ENCODE measurements around the gene CABP2. TPM values are rescaled to one million over a fixed set of nuclear protein-coding genes. Genes with fewer than 3 reads are reported as not detected.
"Not testable (repeated sequence)": the region's sequence is repeated elsewhere in the genome, so short reads cannot be mapped to it uniquely, and the experiment has no call there.

The CABP2 gene
- total RNA-seq, 2 donors from 2014 or later, result not detected

DNA sequence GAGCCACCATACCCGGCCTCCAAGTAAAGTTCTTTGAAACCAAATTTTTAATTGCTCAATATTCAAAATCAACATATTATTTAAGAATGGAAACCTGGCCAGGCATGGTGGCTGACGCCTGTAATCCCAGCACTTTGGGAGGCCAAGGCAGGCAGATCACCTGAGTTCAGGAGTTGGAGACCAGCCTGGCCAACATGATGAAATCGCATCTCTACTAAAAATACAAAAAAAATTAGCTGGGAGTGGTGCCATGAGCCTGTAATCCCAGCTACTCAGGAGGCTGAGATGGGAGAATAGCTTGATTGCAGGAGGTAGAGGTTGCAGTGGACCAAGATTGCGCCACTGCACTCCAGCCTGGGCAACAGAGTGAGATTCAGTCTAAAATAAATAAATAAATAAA is 24.9 kb upstream of the CABP2 start:
- not testable (repeated sequence) for H3K4me1 Mint-ChIP-seq (ENCODE audit: low read depth in 2 of 2); H3K27me3 Mint-ChIP-seq; H3K9me3 Mint-ChIP-seq; ATAC-seq; DNase-seq (ENCODE audit: low spot score); H3K36me3 Mint-ChIP-seq; H3K27ac Mint-ChIP-seq; H3K4me3 Mint-ChIP-seq

GRCh38 chr11:67545280-67545679 is 22.0 kb upstream of the CABP2 start:
- Mint-ChIP-seq H3K4me3 (no peak overlapping the region), H3K27ac (no peak overlapping the region), H3K4me1 (ENCODE audit: low read depth in 2 of 2) (no peaks in the 10 kb centered on the region), H3K27me3 (peaks cover 0 to 2% of the 10 kb centered on the region in 2 donors), H3K9me3 (no peaks in the 10 kb centered on the region), H3K36me3 (no peaks in the 10 kb centered on the region)
- DNase-seq (ENCODE audit: low spot score), result no peak
- ATAC-seq, result no peak

DNA sequence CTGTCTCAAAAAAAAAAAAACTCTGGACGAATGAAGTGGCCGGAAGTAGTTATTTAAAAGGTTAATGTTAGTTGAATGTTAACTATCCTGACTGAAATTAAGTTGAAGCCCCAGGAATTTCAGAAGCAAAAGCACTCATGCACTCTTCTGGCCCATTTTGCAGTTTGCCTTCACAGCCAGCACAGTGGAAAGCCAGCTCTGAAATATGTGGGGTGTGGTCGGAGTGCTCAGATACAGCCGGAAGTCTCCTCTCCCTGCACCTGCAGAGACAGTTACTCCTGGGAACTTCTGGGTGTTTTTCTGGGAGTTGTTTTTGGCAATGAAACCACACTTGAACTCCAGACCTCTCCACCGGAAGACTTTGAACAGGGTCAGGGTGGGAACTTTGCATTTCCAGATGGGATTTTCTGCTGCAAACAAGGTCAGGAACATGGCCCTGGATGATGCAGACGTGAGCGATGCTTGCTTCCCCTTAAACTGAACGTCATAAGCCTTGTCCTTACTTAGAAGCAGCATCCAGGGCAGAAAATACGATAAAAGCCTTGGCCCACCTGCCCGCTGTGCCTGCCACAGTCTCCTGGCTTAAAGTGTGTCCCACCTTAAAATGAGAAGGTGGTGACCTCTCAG is 21.5 kb upstream of the CABP2 start:
- Mint-ChIP-seq H3K27me3 (no peaks in the 10 kb centered on the region), H3K36me3 (no peaks in the 10 kb centered on the region), H3K4me3 (no peak overlapping the region), H3K27ac (no peak overlapping the region), H3K4me1 (ENCODE audit: low read depth in 2 of 2) (no peaks in the 10 kb centered on the region), H3K9me3 (no peaks in the 10 kb centered on the region)
- no peak for DNase-seq (ENCODE audit: low spot score)
- no peak for ATAC-seq

- Mint-ChIP-seq H3K27ac (no peak overlapping the region), H3K36me3 (no peaks in the 10 kb centered on the region), H3K4me1 (ENCODE audit: low read depth in 2 of 2) (no peaks in the 10 kb centered on the region), H3K9me3 (no peaks in the 10 kb centered on the region), H3K4me3 (no peak overlapping the region), H3K27me3 (no peaks in the 10 kb centered on the region)
- ATAC-seq (no peak), DNase-seq (ENCODE audit: low spot score) (no peak)
Observed at GRCh38 chr11:67543585-67543984, 20.3 kb upstream of the CABP2 start.

GRCh38 chr11:67542971-67543370 is 19.7 kb upstream of the CABP2 start:
- Mint-ChIP-seq H3K4me1 (ENCODE audit: low read depth in 2 of 2) (no peaks in the 10 kb centered on the region), H3K4me3 (no peak overlapping the region), H3K27ac (no peak overlapping the region), H3K27me3 (no peaks in the 10 kb centered on the region), H3K36me3 (no peaks in the 10 kb centered on the region), H3K9me3 (no peaks in the 10 kb centered on the region)
- ATAC-seq (no peak), DNase-seq (ENCODE audit: low spot score) (no peak)

GRCh38 chr11:67542169-67542568 is 18.9 kb upstream of the CABP2 start:
- Mint-ChIP-seq H3K4me1 (ENCODE audit: low read depth in 2 of 2) (no peaks in the 10 kb centered on the region), H3K27ac (no peak overlapping the region), H3K4me3 (no peak overlapping the region), H3K36me3 (no peaks in the 10 kb centered on the region), H3K9me3 (no peaks in the 10 kb centered on the region), H3K27me3 (no peaks in the 10 kb centered on the region)
- DNase-seq (ENCODE audit: low spot score) (no peak), ATAC-seq (no peak)

GRCh38 chr11:67541198-67541597 is 18.0 kb upstream of the CABP2 start:
- Mint-ChIP-seq H3K36me3 (no peaks in the 10 kb centered on the region), H3K4me1 (ENCODE audit: low read depth in 2 of 2) (no peaks in the 10 kb centered on the region), H3K4me3 (no peak overlapping the region), H3K9me3 (no peaks in the 10 kb centered on the region), H3K27me3 (no peaks in the 10 kb centered on the region), H3K27ac (no peak overlapping the region)
- ATAC-seq (no peak), DNase-seq (ENCODE audit: low spot score) (no peak)

DNA sequence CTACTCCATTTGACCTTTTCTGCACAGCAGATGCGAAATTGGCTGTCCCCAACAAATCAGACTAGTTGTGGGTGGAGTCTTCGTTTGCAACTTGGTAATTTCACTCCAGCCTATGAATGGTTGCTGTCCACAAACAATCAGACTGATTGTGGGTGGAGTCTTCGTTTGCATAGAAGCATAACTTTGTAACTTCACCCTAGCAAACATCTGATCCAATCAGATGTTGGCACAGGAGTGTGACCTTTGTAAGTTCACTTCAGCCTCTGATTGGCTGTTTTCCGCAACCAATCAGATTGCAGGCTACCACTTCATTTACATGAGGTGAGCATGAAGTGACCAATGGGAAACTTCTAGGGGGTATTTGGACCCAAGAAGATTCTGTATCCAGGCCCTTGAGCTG is 16.3 kb upstream of the CABP2 start:
- Mint-ChIP-seq H3K27ac (no peak overlapping the region), H3K9me3 (no peaks in the 10 kb centered on the region), H3K36me3 (peaks cover 1% of the 10 kb centered on the region), H3K4me1 (ENCODE audit: low read depth in 2 of 2) (no peaks in the 10 kb centered on the region), H3K4me3 (no peak overlapping the region), H3K27me3 (no peaks in the 10 kb centered on the region)
- DNase-seq (ENCODE audit: low spot score) (no peak), ATAC-seq (no peak)

DNA sequence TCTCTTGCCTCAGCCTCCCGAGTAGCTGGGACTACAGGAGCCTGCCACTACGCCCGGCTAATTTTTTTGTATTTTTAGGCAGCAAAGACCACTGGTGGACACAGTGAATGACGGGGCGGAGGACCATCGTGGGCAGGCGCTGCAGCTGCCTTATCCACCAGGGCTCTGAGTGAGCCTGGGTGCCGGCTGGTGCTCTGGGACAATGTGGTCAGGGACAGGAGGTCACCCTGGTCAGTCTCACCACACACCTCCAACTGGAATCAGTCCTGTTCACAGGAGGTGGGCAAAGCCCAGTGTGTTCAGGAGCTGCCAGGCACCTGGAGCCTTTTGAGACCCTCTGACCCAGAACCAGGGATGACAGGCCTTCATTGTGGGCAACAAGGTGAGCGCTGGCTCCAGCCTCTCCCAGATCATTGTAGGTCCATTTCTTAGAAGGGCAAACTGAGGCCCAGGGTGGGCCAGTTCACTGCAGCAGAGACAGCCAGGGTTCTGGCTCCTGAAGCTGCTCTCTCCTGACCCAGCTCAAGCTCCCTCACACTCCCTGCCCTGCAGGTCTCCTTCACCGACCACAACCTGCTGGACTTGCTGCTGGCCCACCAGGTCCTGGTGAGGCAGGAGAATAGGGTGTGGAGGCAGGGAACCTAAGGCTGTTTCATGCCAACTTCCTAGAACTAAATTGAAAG is 15.7 kb upstream of the CABP2 start:
- peaks cover 6% of the 10 kb centered on the region for H3K36me3 Mint-ChIP-seq

DNA sequence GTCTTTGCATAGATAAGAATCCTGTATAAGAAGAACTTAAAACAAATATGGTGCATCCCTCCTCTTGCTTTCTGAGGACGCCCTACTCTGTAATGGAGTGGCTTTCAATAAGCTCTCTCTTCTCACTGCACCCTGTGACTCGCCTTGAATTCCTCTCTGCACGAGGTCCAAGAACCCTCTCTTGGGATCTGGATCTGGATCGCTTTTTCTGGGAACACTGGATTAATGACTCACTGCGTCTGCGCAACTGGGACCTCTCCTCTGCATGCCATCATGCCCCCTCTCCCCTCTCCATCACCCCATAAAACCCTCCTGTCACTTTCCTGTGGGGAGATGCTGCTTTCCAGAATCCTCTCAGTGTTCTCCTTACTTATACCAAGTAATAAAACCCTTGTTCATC is 15.1 kb upstream of the CABP2 start:
- Mint-ChIP-seq H3K4me3 (no peak overlapping the region), H3K27me3 (peaks cover 0 to 3% of the 10 kb centered on the region in 2 donors), H3K4me1 (ENCODE audit: low read depth in 2 of 2) (no peaks in the 10 kb centered on the region), H3K36me3 (peaks cover 10% of the 10 kb centered on the region), H3K27ac (no peak overlapping the region), H3K9me3 (peaks cover 5% of the 10 kb centered on the region)
- no peak for DNase-seq (ENCODE audit: low spot score)
- ATAC-seq, result no peak

More for the DNA sequence above, 15.7 kb upstream of the CABP2 start:
- DNase-seq (ENCODE audit: low spot score), result no peak
- Mint-ChIP-seq H3K9me3 (peaks cover 1% of the 10 kb centered on the region), H3K27me3 (no peaks in the 10 kb centered on the region), H3K27ac (no peak overlapping the region), H3K4me1 (ENCODE audit: low read depth in 2 of 2) (no peaks in the 10 kb centered on the region), H3K4me3 (no peak overlapping the region)
- ATAC-seq, result no peak

DNA sequence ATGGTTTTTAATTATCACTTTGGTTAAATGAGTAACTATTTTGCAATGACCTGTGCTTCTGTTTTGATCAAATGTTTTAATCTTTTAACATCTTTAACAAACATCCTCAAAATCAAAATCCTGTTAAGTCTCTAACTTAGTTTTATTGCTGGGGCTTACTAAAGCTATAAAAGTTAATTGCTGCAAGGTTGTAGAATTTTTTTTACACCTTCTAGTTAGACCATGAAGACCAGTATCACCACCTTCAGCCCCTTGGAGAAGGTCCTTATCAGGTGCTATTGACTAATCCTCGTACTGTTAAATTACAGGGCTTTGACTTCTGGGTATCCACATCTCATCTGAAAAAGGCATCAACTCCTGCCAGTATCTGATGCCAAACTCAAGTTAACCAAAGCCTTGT is 12.3 kb upstream of the CABP2 start:
- ATAC-seq, result no peak
- Mint-ChIP-seq H3K27me3 (peaks cover 0 to 3% of the 10 kb centered on the region in 2 donors), H3K4me1 (ENCODE audit: low read depth in 2 of 2) (no peaks in the 10 kb centered on the region), H3K4me3 (no peak overlapping the region), H3K9me3 (peaks cover 5% of the 10 kb centered on the region), H3K36me3 (peaks cover 10% of the 10 kb centered on the region), H3K27ac (no peak overlapping the region)
- DNase-seq (ENCODE audit: low spot score), result no peak

DNA sequence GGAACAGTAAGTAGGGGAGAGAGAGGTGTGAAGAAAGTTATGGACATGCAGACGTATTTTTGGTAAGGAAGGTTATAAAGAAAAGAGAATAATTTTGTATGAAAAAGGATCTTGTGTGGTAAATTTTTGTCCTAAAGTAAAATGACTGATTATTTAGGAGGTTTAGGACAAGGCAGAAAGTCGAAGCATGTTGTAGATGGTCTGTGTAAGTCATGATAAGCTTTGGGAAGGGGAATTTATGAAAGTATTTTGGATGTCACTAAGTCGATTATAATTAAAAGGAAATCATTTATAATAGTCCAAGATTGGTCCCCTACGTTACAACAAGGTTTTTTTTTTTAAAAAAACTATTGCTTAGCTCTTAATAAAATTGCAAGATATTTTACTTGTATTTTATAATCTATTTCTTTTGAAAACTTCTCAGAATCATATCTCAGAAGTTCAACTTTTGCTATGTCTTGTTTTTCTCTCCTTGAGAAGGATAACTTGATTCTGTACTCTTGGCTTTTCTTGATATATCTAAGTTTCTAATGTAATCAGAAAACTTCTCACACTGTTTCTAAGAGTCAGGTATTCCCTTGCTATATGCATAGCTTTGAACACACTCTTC is 10.9 kb upstream of the CABP2 start:
- DNase-seq (ENCODE audit: low spot score) (no peak), ATAC-seq (no peak)
- Mint-ChIP-seq H3K9me3 (peaks cover 5% of the 10 kb centered on the region), H3K36me3 (peaks cover 10% of the 10 kb centered on the region), H3K4me3 (no peak overlapping the region), H3K27ac (no peak overlapping the region), H3K27me3 (peaks cover 4 to 5% of the 10 kb centered on the region in 2 donors), H3K4me1 (ENCODE audit: low read depth in 2 of 2) (peaks cover 3% of the 10 kb centered on the region in 2 donors)

DNA sequence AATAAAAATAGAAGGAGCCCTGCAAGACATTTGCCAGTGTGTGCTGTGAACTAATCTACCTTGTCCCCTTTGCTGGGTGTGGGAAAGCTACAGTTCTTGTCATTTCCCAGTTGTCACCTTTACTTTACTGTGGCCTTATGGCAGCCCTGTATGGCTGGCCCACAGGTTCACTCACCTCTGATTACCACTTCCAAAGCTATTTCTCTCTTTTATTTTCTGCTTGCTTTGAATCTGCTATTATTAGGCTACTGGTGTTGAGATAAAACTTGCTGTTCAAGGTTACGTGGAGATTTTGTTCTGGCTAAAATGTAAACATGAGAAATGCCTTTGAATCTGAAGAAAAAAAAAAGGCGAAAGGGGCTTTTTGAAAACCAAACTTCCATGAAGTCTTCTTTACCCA is 9.6 kb upstream of the CABP2 start:
- Mint-ChIP-seq H3K27ac (no peak overlapping the region), H3K4me3 (no peak overlapping the region), H3K4me1 (ENCODE audit: low read depth in 2 of 2) (peaks cover 4 to 5% of the 10 kb centered on the region in 2 donors), H3K9me3 (peaks cover 5% of the 10 kb centered on the region), H3K27me3 (peaks cover 6% of the 10 kb centered on the region in 2 donors), H3K36me3 (peaks cover 10% of the 10 kb centered on the region)
- ATAC-seq (no peak), DNase-seq (ENCODE audit: low spot score) (no peak)

DNA sequence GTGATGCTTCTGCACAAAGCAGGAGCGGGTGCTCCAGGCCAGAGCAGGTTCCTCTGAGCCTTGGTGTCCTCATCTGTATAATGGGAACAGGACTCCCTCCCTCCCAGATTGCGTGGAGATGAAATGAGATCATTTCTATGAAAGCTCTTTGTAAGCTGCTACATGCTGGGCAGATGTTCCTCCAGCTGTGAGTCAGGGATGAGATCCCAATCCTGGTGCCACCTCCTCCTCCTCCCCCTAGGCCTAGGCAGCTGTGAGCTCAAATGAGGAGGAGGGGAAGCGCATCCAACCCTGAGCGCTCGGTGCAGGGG is 7.0 kb upstream of the CABP2 start:
- Mint-ChIP-seq H3K4me3 (no peak overlapping the region), H3K9me3 (peaks cover 8% of the 10 kb centered on the region), H3K36me3 (peaks cover 10% of the 10 kb centered on the region), H3K27ac (no peak overlapping the region), H3K4me1 (ENCODE audit: low read depth in 2 of 2) (peaks cover 4 to 5% of the 10 kb centered on the region in 2 donors), H3K27me3 (peaks cover 15 to 20% of the 10 kb centered on the region in 2 donors)
- DNase-seq (ENCODE audit: low spot score), result no peak
- no peak for ATAC-seq
